Skeletal muscle satellite cell (primary cell): ENCODE results near the gene DNAJC13.
"Not testable (repeated sequence)": the region's sequence is repeated elsewhere in the genome, so short reads cannot be mapped to it uniquely, and the experiment has no call there.

Experiments
- H3K27me3 ChIP-seq: 2 replicates; pipeline ENCODE4 v1.7.0; 2013; ENCODE audit warnings: low read length; ENCODE audit not compliant: control insufficient read depth, insufficient read depth
- H3K36me3 ChIP-seq: 2 replicates; pipeline ENCODE4 v1.7.0; 2013; ENCODE audit warnings: mild to moderate bottlenecking, control low read depth, low read length; ENCODE audit not compliant: insufficient read depth
- H3K4me1 ChIP-seq: 2 replicates; pipeline ENCODE4 v1.7.0; 2013; ENCODE audit warnings: low read length; ENCODE audit not compliant: control insufficient read depth, insufficient read depth
- H3K4me2 ChIP-seq: 2 replicates; pipeline ENCODE4 v1.7.0; 2013; ENCODE audit warnings: mild to moderate bottlenecking, low read length
- H3K4me3 ChIP-seq: 2 replicates; pipeline ENCODE4 v1.7.0; 2013; ENCODE audit warnings: low read length
- H3K9ac ChIP-seq: 2 replicates; pipeline ENCODE4 v1.7.0; 2013; ENCODE audit warnings: mild to moderate bottlenecking, low read depth, low read length, moderate library complexity
- H3K9me3 ChIP-seq: replicated peaks from 2 replicates; pipeline ENCODE4 v1.7.0; 2013; ENCODE audit warnings: mild to moderate bottlenecking, control low read depth, low read length

The DNAJC13 gene

DNA sequence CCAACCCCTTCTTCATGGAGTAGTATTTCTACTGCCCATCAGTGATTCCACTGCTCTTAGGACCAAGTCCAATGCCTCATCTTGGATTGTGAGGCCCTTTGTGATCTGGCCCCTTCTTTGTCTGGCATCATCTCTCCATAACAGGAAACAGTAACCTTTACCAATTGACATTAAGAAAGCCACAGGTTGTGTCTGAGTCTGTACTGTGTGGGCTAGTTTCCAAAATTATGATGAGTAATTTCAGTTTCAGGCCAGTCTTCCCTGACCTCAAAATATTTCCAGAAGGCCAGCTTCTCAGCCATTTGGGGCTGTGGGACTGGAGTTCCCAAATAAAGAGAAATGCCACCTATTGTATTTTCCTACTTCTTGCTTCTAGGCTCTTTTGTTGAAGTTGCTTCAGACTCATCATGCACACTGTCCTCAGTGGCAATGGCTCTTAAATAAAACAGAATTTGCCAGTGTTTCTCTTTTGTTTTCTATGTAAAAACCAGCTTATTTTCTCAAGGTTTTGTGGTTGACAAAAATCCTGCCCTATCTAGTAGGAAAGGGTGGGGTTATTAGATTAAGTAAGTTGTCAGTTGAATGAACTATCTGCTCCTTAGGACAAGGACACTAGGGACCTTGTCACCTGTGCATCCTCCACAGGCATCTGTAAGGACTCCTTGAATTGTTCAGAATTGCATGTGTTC lies 132.7 kb downstream of the DNAJC13 start:
- H3K4me2 ChIP-seq, result no peak overlapping the region
- no peaks in the 10 kb centered on the region for H3K27me3 ChIP-seq
- H3K4me3 ChIP-seq, result no peak overlapping the region
- peaks cover 20% of the 10 kb centered on the region for H3K4me1 ChIP-seq
- no peaks in the 10 kb centered on the region for H3K9me3 ChIP-seq
- H3K9ac ChIP-seq, result no peak overlapping the region
- H3K36me3 ChIP-seq, result no peaks in the 10 kb centered on the region

GRCh38 chr3:132550579-132551305 lies 133.4 kb downstream of the DNAJC13 start:
- Histone ChIP-seq H3K9ac (no peak overlapping the region), H3K4me2 (no peak overlapping the region), H3K27me3 (no peaks in the 10 kb centered on the region), H3K9me3 (no peaks in the 10 kb centered on the region), H3K4me1 (peaks cover 18% of the 10 kb centered on the region), H3K36me3 (no peaks in the 10 kb centered on the region), H3K4me3 (no peak overlapping the region)

GRCh38 chr3:132553826-132554225 lies 136.5 kb downstream of the DNAJC13 start:
- Histone ChIP-seq H3K4me2 (no peak overlapping the region), H3K4me1 (peaks cover 17% of the 10 kb centered on the region), H3K36me3 (no peaks in the 10 kb centered on the region), H3K27me3 (no peaks in the 10 kb centered on the region), H3K9ac (no peak overlapping the region), H3K4me3 (no peak overlapping the region), H3K9me3 (no peaks in the 10 kb centered on the region)

GRCh38 chr3:132554437-132554836 lies 137.1 kb downstream of the DNAJC13 start:
- H3K9ac ChIP-seq, result no peak overlapping the region

GRCh38 chr3:132555306-132556035 lies 138.2 kb downstream of the DNAJC13 start:
- Histone ChIP-seq H3K27me3 (no peaks in the 10 kb centered on the region), H3K9ac (no peak overlapping the region), H3K36me3 (no peaks in the 10 kb centered on the region), H3K4me1 (peaks cover 5% of the 10 kb centered on the region), H3K4me3 (no peak overlapping the region), H3K4me2 (no peak overlapping the region), H3K9me3 (no peaks in the 10 kb centered on the region)

More at GRCh38 chr3:132554437-132554836, 137.1 kb downstream of the DNAJC13 start:
- H3K27me3 ChIP-seq, result no peaks in the 10 kb centered on the region
- no peak overlapping the region for H3K4me2 ChIP-seq
- H3K4me1 ChIP-seq, result peaks cover 15% of the 10 kb centered on the region
- H3K9me3 ChIP-seq, result no peaks in the 10 kb centered on the region
- H3K4me3 ChIP-seq, result no peak overlapping the region
- H3K36me3 ChIP-seq, result no peaks in the 10 kb centered on the region

DNA sequence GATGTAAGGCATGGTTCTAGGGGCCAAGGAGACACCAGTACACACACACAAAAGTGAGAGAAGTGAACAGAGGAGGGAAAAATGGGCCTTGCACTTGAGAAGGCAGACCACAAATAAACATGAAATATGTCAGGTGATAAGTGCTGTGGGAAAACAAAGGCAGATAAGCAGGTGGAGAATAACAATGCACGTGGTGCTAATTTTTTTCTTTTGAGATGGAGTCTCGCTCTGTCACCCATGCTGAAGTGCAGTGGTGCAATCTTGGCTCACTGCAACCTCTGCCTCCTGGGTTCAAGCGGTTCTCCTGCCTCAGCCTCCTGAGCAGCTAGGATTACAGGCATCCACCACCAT lies 138.7 kb downstream of the DNAJC13 start:
- not testable (repeated sequence) for H3K9me3 ChIP-seq, H3K9ac ChIP-seq, H3K36me3 ChIP-seq, H3K4me3 ChIP-seq, H3K27me3 ChIP-seq, H3K4me1 ChIP-seq, H3K4me2 ChIP-seq

GRCh38 chr3:132556508-132557159 lies 139.3 kb downstream of the DNAJC13 start:
- Histone ChIP-seq H3K4me3 (no peak overlapping the region), H3K36me3 (no peaks in the 10 kb centered on the region), H3K27me3 (no peaks in the 10 kb centered on the region), H3K9me3 (no peaks in the 10 kb centered on the region), H3K4me2 (no peak overlapping the region), H3K4me1 (no peaks in the 10 kb centered on the region), H3K9ac (no peak overlapping the region)

DNA sequence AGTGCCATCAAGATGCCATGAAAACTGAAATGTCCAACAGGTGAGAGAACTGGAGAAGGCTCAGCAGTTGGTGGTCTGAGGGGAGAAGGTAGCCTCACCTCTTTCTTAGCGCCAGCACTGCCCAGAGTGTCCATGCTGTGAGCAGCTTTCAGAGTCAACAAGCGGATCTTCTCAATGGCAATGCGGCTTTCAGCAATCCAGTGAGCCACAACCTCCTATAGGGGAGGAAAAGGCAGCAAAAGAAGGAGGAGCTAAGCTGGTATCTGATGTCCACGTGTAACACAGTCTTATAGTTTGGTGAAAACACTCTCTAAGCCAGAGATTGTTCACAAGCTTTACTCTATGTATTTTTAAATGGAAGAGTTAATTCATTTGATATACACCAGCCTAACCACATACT lies 143.7 kb downstream of the DNAJC13 start:
- Histone ChIP-seq H3K9me3 (no peaks in the 10 kb centered on the region), H3K4me3 (no peak overlapping the region), H3K9ac (no peak overlapping the region), H3K36me3 (no peaks in the 10 kb centered on the region), H3K4me2 (no peak overlapping the region), H3K27me3 (no peaks in the 10 kb centered on the region), H3K4me1 (no peaks in the 10 kb centered on the region)

DNA sequence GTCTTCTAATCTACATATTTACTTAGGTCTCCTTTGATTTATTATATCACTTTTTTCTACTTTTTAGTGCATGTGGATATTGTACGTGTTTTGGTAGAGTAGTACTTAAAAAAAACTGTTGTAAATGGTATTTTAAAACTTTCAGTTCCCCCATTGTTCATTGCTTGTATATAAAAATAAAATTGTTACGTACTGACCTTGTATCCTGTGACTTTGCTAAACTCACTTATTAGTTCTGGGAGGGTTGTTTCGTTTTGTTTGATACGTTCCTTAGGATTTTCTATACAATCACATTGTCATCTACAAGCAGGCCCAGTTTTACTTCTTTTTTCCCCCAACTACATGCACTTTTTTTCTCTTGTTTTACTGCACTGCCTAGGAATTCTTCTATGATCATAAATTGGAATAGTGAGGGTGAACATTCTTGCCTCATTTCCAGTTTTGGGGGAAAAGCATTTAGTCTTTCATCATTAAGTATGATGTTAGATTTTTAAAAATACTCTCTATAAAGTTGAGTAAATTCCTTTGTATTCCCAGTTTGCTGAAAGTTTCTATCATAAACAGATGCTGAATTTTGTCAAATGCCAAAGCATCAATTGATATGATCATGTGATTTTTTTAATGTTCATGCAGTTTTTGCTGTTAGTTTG lies 146.2 kb downstream of the DNAJC13 start:
- no peaks in the 10 kb centered on the region for H3K4me1 ChIP-seq
- H3K9ac ChIP-seq, result no peak overlapping the region
- no peak overlapping the region for H3K4me2 ChIP-seq
- no peaks in the 10 kb centered on the region for H3K27me3 ChIP-seq
- H3K36me3 ChIP-seq, result no peaks in the 10 kb centered on the region
- H3K4me3 ChIP-seq, result no peak overlapping the region
- no peaks in the 10 kb centered on the region for H3K9me3 ChIP-seq

GRCh38 chr3:132564070-132564465 lies 146.8 kb downstream of the DNAJC13 start:
- no peak overlapping the region for H3K9ac ChIP-seq
- no peak overlapping the region for H3K4me3 ChIP-seq
- H3K4me2 ChIP-seq, result no peak overlapping the region
- no peaks in the 10 kb centered on the region for H3K27me3 ChIP-seq
- H3K9me3 ChIP-seq, result no peaks in the 10 kb centered on the region
- H3K36me3 ChIP-seq, result no peaks in the 10 kb centered on the region
- H3K4me1 ChIP-seq, result no peaks in the 10 kb centered on the region

DNA sequence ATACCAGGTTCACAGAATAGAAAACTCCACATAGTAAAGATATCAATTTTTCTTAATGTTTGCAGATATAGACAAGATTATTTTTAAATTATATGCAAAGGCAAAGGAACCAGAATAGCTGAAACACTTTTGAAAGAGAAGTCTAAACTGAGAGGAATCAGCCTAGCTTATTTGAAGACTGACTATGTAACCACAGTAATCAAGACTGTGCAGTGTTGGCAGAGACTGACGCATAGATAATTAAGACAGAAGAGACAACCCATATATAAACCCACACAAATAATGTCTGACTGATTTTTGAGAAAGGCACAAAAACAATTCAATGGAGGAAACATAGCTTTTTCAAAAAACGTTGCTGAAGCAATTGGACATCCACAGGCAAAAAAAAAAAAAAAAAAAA lies 151.1 kb downstream of the DNAJC13 start:
- Histone ChIP-seq H3K27me3 (no peaks in the 10 kb centered on the region), H3K4me3 (no peak overlapping the region), H3K9me3 (no peaks in the 10 kb centered on the region), H3K36me3 (peaks cover 6% of the 10 kb centered on the region), H3K9ac (no peak overlapping the region), H3K4me1 (no peaks in the 10 kb centered on the region), H3K4me2 (no peak overlapping the region)
